Esophagus (tissue), 2 donors: ENCODE results near the gene RAD51B. TPM values are rescaled to one million over a fixed set of nuclear protein-coding genes. Genes with fewer than 3 reads are reported as not detected.

ENCODE experiments used
- H3K27ac ChIP-seq, 2 donors: one replicate each; pipeline ENCODE4 v1.5.1; 2013; ENCODE audit warnings: low read depth in 2 of 2, mild to moderate bottlenecking in 2 of 2, inconsistent platforms in 1 of 2, low read length in 1 of 2, moderate library complexity in 1 of 2
- H3K27me3 ChIP-seq, 2 donors: one replicate each; pipeline ENCODE4 v1.6.1; 2013; ENCODE audit warnings: low read length in 2 of 2, control low read depth in 1 of 2, mild to moderate bottlenecking in 1 of 2; ENCODE audit not compliant: insufficient read depth in 2 of 2, control insufficient read depth in 1 of 2
- H3K36me3 ChIP-seq, 2 donors: one replicate each; pipeline ENCODE4 v1.6.1; 2013; ENCODE audit warnings: low read length in 1 of 2; ENCODE audit not compliant: control insufficient read depth in 2 of 2, insufficient read depth in 2 of 2
- H3K4me1 ChIP-seq, 2 donors: one replicate each; pipeline ENCODE4 v1.6.1; 2013; ENCODE audit warnings: low read length in 1 of 2; ENCODE audit not compliant: control insufficient read depth in 2 of 2, insufficient read depth in 2 of 2
- H3K4me3 ChIP-seq, 2 donors: one replicate each; pipeline ENCODE4 v1.5.1; 2013; ENCODE audit warnings: low read length in 2 of 2, mild to moderate bottlenecking in 2 of 2, low read depth in 1 of 2, moderate library complexity in 1 of 2
- H3K9me3 ChIP-seq, 2 donors: one replicate each; pipeline ENCODE4 v1.6.1; 2013; ENCODE audit warnings: mild to moderate bottlenecking in 2 of 2, low read depth in 1 of 2, low read length in 1 of 2, moderate library complexity in 1 of 2; ENCODE audit not compliant: control insufficient read depth in 2 of 2, insufficient read depth in 1 of 2
- WGBS, 2 donors: extraction: QIAGEN DNeasy Blood & Tissue Kit; methylation state at CpG; one replicate each; pipeline ENCODE4 v1.1.7; 2013; 5-methylcytosine and 5-hydroxymethylcytosine counted together
- polyA plus RNA-seq, 2 donors: library from polyadenylated mRNA; stranded (reverse); fragments of 200-250 nt; gene quantifications; one replicate each; pipeline ENCODE4 v1.2.3, GENCODE V29; 2013
- donor health status: healthy with polysubstance abuse.
- donor health status: Bipolar disorder and iron deficiency.

The RAD51B gene
- polyA plus RNA-seq, 2 donors: 3.2 to 4.0 TPM

DNA sequence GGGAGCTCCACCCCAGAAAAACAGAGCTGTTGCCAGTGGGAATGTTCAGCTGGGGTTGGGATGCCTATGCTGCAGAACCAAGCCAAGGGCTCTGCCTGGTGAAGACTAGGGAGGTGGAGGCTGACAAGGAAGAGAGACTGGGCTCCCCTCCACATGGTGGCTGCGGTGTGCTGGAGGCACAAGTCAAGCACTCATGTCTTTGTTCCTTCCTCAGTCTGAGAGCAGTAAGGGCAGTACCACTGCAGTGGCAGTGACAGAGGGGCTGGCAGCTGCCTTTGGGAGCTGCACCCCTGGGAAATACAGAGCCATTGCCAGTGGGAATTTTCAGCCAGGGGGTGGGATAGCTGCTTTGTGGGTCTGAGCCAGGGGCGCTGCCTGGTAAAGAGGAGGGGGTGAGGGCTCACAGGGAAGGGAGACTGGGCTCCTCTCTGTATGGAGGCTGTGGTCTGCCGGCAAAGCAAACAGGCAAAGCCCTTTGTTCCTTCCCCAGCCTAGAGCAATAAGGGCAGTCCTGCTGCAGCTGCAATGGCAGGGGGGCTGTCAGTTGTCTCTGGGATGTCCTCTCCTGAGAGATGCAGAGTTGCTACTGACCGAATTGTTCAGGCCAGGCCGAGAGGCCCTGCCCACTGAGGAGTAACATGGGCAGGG lies 255.9 kb downstream of the RAD51B start:
- no peaks in the 10 kb centered on the region for H3K36me3 ChIP-seq
- no peaks in the 10 kb centered on the region for H3K27me3 ChIP-seq
- WGBS, 2 donors: 88 to 94% methylated on average over 5 of the region's 5 CpGs
- H3K9me3 ChIP-seq: no peaks in the 10 kb centered on the region
- peaks cover 4 to 12% of the 10 kb centered on the region in 2 donors for H3K4me1 ChIP-seq
- H3K27ac ChIP-seq: peak overlapping the region; percentile 65 to 71
- no peak overlapping the region for H3K4me3 ChIP-seq

DNA sequence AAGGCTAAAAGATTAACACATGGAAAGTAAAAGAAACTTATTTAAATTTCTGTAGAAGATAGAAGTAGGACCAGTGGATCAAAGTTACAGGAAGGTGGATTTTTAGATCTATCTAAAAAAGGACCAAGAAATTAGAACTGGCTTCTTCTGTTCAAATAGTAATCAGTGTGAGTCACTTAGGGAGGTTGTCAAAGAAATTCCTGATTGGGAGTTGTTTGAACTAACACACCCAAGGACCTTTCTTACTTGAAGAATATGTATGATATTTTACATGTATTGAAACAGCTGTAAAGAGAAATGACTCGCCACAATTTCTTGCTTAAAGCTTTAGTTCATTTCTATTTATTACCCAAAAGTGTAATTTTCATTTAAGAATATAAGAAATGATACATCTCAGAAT lies 256.9 kb downstream of the RAD51B start:
- no peaks in the 10 kb centered on the region for H3K9me3 ChIP-seq
- WGBS, 2 donors: 54% methylated on average over 1 of the region's 1 CpG
- H3K36me3 ChIP-seq: no peaks in the 10 kb centered on the region
- no peak overlapping the region for H3K27ac ChIP-seq
- H3K4me1 ChIP-seq: peaks cover 4 to 12% of the 10 kb centered on the region in 2 donors
- no peaks in the 10 kb centered on the region for H3K27me3 ChIP-seq
- no peak overlapping the region for H3K4me3 ChIP-seq

GRCh38 chr14:68079941-68080697 lies 260.5 kb downstream of the RAD51B start:
- no peaks in the 10 kb centered on the region for H3K36me3 ChIP-seq
- H3K4me1 ChIP-seq: peaks cover 4 to 7% of the 10 kb centered on the region in 2 donors
- no peak overlapping the region for H3K27ac ChIP-seq
- H3K27me3 ChIP-seq: no peaks in the 10 kb centered on the region
- no peaks in the 10 kb centered on the region for H3K9me3 ChIP-seq
- H3K4me3 ChIP-seq: no peak overlapping the region

- no peaks in the 10 kb centered on the region for H3K9me3 ChIP-seq
- H3K4me3 ChIP-seq: no peak overlapping the region
Measured at GRCh38 chr14:68081489-68081888, 261.9 kb downstream of the RAD51B start.

DNA sequence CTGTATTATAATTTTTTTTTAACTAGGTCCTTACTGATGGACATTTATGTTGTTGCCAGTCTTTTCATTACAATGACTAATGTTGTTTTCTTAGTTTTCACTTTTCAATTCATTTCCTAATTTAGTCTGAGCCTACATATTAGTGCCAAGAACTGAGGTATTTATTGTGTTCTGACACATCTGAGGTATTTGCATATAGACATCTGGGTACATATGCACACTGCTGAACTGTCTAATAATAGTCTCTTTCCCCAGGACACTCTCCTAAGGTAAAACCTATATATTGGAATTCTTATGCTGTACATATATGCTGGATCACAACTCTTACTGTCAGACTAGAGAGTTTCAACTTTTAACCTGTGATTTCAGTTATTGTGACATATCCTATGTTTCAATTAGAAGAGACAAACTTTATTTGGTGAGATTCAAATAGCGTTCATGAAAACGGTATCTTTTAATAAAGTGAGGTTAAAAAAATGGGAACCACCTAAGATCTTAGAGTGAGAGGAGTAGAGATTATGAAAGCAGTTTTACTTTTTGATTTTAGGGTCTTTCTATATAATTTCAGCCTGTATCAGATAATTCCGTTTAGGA lies 263.2 kb downstream of the RAD51B start:
- Histone ChIP-seq H3K36me3 (no peaks in the 10 kb centered on the region), H3K4me1 (peaks cover 0 to 3% of the 10 kb centered on the region in 2 donors), H3K27me3 (no peaks in the 10 kb centered on the region), H3K4me3 (no peak overlapping the region), H3K9me3 (no peaks in the 10 kb centered on the region), H3K27ac (no peak overlapping the region)
- 58 to 75% methylated on average over 3 of the region's 3 CpGs for WGBS, 2 donors

More at GRCh38 chr14:68081489-68081888, 261.9 kb downstream of the RAD51B start:
- Histone ChIP-seq H3K27me3 (no peaks in the 10 kb centered on the region), H3K36me3 (no peaks in the 10 kb centered on the region), H3K4me1 (peaks cover 0 to 3% of the 10 kb centered on the region in 2 donors), H3K27ac (no peak overlapping the region)
- WGBS, 2 donors: 77 to 93% methylated on average over 5 of the region's 5 CpGs

DNA sequence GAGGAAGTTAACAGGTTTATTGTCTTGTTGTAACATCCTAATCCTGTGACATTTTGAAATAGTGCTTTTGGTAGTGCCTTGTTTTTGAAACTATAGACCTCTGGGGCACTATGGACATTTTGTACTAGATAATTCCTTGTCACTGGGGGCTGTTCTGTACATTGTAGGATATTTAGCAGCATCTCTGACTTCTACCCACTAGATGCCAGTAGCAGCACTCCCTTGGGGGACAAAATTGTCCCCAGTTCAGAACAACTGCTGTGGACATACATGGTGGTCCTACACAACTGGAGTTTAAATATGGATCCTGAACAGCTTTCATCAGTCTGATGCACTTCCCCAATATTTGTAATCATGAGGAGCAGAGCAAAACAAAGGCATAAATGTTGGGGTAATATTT lies 264.7 kb downstream of the RAD51B start:
- no peak overlapping the region for H3K4me3 ChIP-seq
- H3K27me3 ChIP-seq: no peaks in the 10 kb centered on the region
- peaks cover 0 to 3% of the 10 kb centered on the region in 2 donors for H3K4me1 ChIP-seq
- H3K36me3 ChIP-seq: no peaks in the 10 kb centered on the region
- no peak overlapping the region for H3K27ac ChIP-seq
- no peaks in the 10 kb centered on the region for H3K9me3 ChIP-seq

DNA sequence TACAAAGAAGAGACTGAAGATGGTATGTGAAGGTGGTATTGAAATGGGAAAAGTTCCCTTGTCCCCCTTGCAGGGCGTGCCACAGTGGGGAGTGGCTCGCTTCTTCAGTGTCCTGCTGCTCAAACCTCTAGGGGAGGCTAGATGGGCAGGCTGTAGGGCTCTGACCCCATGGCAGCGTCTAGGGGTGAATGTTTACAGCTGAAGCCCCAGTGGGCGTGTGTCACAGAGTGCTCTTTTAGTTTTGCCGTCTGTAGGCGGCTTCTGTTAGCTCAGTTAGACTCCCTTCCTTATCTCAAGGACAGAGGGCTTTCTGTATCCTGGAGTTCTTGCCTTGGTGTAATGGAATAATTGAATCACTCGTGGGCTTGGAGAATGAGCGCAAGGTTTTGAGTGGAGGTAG lies 266.2 kb downstream of the RAD51B start:
- no peaks in the 10 kb centered on the region for H3K9me3 ChIP-seq
- no peak overlapping the region for H3K27ac ChIP-seq
- H3K27me3 ChIP-seq: no peaks in the 10 kb centered on the region
- H3K36me3 ChIP-seq: no peaks in the 10 kb centered on the region
- no peak overlapping the region for H3K4me3 ChIP-seq
- WGBS, 2 donors: 79 to 81% methylated on average over 8 of the region's 8 CpGs
- peaks cover 0 to 3% of the 10 kb centered on the region in 2 donors for H3K4me1 ChIP-seq

- no peaks in the 10 kb centered on the region for H3K9me3 ChIP-seq
- no peak overlapping the region for H3K27ac ChIP-seq
- H3K36me3 ChIP-seq: no peaks in the 10 kb centered on the region
- 51 to 56% methylated on average over 5 of the region's 5 CpGs for whole genome bisulfite sequencing, 2 donors
- H3K27me3 ChIP-seq: no peaks in the 10 kb centered on the region
- H3K4me3 ChIP-seq: no peak overlapping the region
- peaks cover 0 to 3% of the 10 kb centered on the region in 2 donors for H3K4me1 ChIP-seq
Measured at GRCh38 chr14:68088451-68088854, 268.9 kb downstream of the RAD51B start.

- Histone ChIP-seq H3K27me3 (no peaks in the 10 kb centered on the region), H3K9me3 (no peaks in the 10 kb centered on the region), H3K4me1 (peaks cover 0 to 3% of the 10 kb centered on the region in 2 donors), H3K36me3 (no peaks in the 10 kb centered on the region), H3K4me3 (no peak overlapping the region), H3K27ac (peak overlapping the region; percentile 32 to 33)
- WGBS, 2 donors: 34 to 59% methylated on average over 5 of the region's 5 CpGs
Measured at GRCh38 chr14:68089146-68089731, 269.7 kb downstream of the RAD51B start.
